ENCODE data around the gene MAN2C1.

DNA sequence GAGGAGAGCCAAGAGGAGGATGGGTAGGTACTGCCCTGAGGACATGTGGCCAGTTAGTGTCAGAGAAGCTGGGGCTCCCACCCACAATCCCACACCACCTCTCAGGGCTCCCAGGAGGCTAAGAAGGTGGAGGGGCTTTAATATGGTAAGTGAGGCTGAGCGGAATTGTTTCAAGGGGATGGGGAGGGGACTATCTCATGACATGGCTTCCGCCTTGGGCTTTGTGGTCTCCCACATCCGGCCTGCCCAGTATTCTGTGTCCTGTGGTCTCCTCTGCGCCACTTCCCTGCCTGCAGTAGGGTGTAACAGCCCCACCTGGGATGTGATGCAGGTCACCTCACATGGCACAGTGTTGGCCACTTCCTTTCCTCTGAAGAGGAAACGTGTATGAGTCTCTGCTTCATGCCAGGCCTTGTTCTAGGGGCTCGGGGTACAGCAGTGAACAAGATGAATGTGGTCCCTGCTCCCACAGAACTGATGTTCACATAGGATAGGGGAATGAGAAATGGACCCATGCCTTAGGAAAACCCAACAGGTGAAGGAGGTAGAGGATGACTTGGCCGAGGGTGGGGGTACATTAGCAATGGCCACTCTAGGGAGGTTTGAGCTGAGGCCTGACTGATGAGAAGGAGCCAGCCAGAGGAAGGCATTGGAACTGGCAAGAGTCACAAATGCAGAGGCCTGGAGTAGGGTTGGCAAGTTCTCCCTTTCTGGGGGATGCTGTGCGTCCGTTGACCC is 18.4 kb downstream of the MAN2C1 start:
- TF ChIP-seq ARNTL (CRISPR knock-in tag; IDR thresholded peaks at IDR 0.05; ENCODE audit: borderline replicate concordance, low read depth) = no peak
- no peak for TF ChIP-seq ZFP30 (CRISPR knock-in tag; IDR thresholded peaks at IDR 0.05)
- no peak for TF ChIP-seq RARB (CRISPR knock-in tag; IDR thresholded peaks at IDR 0.05)
- TF ChIP-seq ZNF565 (CRISPR knock-in tag; conservative IDR thresholded peaks at IDR 0.05; ENCODE audit: low read depth) = no peak
- TF ChIP-seq, protein P1, sequence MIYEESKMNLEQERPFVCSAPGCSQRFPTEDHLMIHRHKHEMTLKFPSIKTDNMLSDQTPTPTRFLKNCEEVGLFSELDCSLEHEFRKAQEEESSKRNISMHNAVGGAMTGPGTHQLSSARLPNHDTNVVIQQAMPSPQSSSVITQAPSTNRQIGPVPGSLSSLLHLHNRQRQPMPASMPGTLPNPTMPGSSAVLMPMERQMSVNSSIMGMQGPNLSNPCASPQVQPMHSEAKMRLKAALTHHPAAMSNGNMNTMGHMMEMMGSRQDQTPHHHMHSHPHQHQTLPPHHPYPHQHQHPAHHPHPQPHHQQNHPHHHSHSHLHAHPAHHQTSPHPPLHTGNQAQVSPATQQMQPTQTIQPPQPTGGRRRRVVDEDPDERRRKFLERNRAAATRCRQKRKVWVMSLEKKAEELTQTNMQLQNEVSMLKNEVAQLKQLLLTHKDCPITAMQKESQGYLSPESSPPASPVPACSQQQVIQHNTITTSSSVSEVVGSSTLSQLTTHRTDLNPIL (CRISPR knock-in tag; IDR thresholded peaks at IDR 0.05; ENCODE audit: low read depth) = no peak
- TF ChIP-seq, protein P2, sequence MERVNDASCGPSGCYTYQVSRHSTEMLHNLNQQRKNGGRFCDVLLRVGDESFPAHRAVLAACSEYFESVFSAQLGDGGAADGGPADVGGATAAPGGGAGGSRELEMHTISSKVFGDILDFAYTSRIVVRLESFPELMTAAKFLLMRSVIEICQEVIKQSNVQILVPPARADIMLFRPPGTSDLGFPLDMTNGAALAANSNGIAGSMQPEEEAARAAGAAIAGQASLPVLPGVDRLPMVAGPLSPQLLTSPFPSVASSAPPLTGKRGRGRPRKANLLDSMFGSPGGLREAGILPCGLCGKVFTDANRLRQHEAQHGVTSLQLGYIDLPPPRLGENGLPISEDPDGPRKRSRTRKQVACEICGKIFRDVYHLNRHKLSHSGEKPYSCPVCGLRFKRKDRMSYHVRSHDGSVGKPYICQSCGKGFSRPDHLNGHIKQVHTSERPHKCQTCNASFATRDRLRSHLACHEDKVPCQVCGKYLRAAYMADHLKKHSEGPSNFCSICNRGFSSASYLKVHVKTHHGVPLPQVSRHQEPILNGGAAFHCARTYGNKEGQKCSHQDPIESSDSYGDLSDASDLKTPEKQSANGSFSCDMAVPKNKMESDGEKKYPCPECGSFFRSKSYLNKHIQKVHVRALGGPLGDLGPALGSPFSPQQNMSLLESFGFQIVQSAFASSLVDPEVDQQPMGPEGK (CRISPR knock-in tag; IDR thresholded peaks at IDR 0.05; ENCODE audit: borderline replicate concordance) = no peak
- no peak for TF ChIP-seq TOX (CRISPR knock-in tag; IDR thresholded peaks at IDR 0.05; ENCODE audit: borderline replicate concordance)
- no peak for TF ChIP-seq CSDC2 (CRISPR knock-in tag; IDR thresholded peaks at IDR 0.05)
- no peak for TF ChIP-seq SNAI2 (CRISPR knock-in tag; IDR thresholded peaks at IDR 0.05)
- TF ChIP-seq PPARA (CRISPR knock-in tag; IDR thresholded peaks at IDR 0.05; ENCODE audit: borderline replicate concordance) = no peak

Measured in SK-N-SH treated with all-trans-retinoic acid at 6 μM for 48 hours (cell line).